Activated CD4-positive, alpha-beta T cell treated with anti-CD3 and anti-CD28 coated beads, Interleukin-2, amount 50 U/mL, for 24 hours (primary cell): ENCODE results near the gene PAPOLG.
"Not testable (repeated sequence)": the region's sequence is repeated elsewhere in the genome, so short reads cannot be mapped to it uniquely, and the experiment has no call there.

Source experiments
- DNase-seq, 2 donors: peaks; one replicate each; pipeline ENCODE4 v3.0.0-alpha.2; 2020; ENCODE audit warnings: low read depth in 1 of 2, low spot score in 1 of 2

Gene PAPOLG

GRCh38 chr2:60771508-60771907 is 15.4 kb downstream of the PAPOLG start:
- no peak for DNase-seq

GRCh38 chr2:60775048-60775639 is 19.1 kb downstream of the PAPOLG start:
- DNase-seq: no peak

GRCh38 chr2:60778352-60778751 is 22.3 kb downstream of the PAPOLG start:
- no peak for DNase-seq

- DNase-seq: no peak
These were observed 23.4 kb downstream of the PAPOLG start for GRCh38 chr2:60779426-60779825.

GRCh38 chr2:60780721-60781120 is 24.7 kb downstream of the PAPOLG start:
- no peak for DNase-seq

- no peak for DNase-seq
These were observed 37.1 kb downstream of the PAPOLG start for GRCh38 chr2:60793169-60793568.

GRCh38 chr2:60794271-60794863 is 38.3 kb downstream of the PAPOLG start:
- DNase-seq: no peak

- DNase-seq: no peak
These were observed 40.8 kb downstream of the PAPOLG start for GRCh38 chr2:60796573-60797509.

- no peak for DNase-seq
These were observed 48.4 kb downstream of the PAPOLG start for GRCh38 chr2:60804473-60804872.

GRCh38 chr2:60806595-60806987 is 50.5 kb downstream of the PAPOLG start:
- no peak for DNase-seq

GRCh38 chr2:60806988-60807681 is 51.1 kb downstream of the PAPOLG start:
- peak in 1 of 2 donors; percentile 58 for DNase-seq

- DNase-seq: no peak
These were observed 52.3 kb downstream of the PAPOLG start for GRCh38 chr2:60808330-60808801.

- DNase-seq: no peak
These were observed 55.7 kb downstream of the PAPOLG start for GRCh38 chr2:60811491-60812375.

GRCh38 chr2:60817191-60817590 is 61.1 kb downstream of the PAPOLG start:
- DNase-seq: not testable (repeated sequence)

GRCh38 chr2:60818272-60818671 is 62.2 kb downstream of the PAPOLG start:
- peak in 1 of 2 donors; percentile 59 for DNase-seq

GRCh38 chr2:60819155-60819862 is 63.2 kb downstream of the PAPOLG start:
- DNase-seq: peak; percentile 53 to 85

GRCh38 chr2:60819936-60820335 is 63.9 kb downstream of the PAPOLG start:
- no peak for DNase-seq

- DNase-seq: no peak
These were observed 64.5 kb downstream of the PAPOLG start for GRCh38 chr2:60820416-60821132.

GRCh38 chr2:60821133-60821469 is 65.0 kb downstream of the PAPOLG start:
- no peak for DNase-seq
